Stimulated activated CD4-positive, alpha-beta T cell treated with anti-CD3 and anti-CD28 coated beads, TNF-alpha, amount 100 ng/mL, for 24 hours (primary cell): Measurements from ENCODE around the gene ELP6.
"Not testable (repeated sequence)": the region's sequence is repeated elsewhere in the genome, so short reads cannot be mapped to it uniquely, and the experiment has no call there.

Source experiments
- DNase-seq, 3 experiments: peaks; one replicate each; pipeline ENCODE4 v3.0.0-alpha.2; 2020; ENCODE audit warnings: low read depth in 3 of 3

ELP6 gene

GRCh38 chr3:47464588-47464987 lies 48.9 kb downstream of the ELP6 start:
- DNase-seq: no peak

DNA sequence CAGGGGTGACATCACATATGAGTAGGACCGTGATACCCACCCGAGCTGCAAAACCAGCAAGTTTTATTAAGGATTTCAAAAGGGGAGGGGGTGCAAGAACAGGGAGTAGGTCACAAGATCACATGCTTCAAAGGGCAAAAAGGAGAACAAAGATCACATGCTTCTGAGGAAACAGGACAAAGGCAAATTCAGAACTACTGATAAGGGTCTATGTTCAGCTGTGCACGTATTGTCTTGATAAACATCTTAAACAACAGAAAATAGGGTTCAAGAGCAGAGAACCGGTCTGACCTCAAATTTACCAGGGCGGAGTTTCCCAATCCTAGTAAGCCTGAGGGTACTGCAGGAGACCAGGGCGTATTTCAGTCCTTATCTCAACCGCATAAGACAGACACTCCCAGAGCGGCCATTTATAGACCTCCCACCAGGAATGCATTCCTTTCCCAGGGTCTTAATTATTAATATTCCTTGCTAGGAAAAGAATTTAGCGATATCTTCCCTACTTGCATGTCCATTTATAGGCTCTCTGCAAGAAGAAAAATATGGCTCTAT lies 53.9 kb downstream of the ELP6 start:
- not testable (repeated sequence) for DNase-seq

DNA sequence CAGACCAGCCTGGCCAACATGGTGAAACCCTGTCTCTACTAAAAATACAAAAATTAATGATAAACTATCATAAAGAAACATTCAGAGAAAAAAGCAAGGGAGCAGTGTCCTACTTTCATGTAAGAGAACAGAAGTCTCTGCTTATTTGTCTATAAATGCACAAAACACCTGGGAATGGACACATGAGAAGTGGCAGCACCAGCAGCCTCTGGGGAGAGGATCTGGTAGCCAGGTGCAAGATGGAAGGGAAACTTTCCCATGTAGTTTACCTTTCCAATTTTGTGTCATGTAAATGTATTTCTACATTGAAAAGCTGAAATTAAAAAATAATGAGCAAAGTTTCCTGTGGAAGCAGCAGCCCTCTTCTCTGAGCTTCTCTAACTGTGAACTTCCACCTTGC lies 56.5 kb downstream of the ELP6 start:
- DNase-seq: no peak

DNA sequence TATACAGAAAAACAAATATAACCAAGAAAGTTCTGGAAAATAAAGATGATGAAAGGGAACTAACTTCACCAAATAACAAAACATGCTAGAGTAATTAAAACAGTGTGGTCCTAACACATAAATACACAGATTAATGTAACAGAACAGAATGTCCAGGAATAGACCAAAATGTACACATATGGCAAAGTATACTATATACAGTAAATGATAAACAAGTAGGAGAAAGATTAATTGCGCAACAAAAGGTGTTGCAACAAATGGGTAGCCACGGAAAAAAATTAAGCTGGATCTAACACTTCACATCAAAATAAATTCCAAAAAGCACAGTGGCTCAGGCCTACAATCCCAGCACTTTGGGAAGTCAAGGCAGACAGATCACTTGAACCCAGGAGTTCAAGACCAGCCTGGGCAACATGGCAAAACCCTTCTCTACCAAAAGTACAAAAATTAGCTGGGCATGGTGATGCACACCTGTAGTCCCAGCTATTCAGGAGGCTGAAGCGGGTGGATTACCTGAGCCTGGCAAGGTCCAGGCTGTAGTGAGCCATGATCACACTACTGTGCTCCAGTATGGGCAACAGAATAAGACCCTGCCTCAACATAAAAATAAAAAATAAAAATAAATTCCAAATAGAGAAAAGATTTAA lies 57.6 kb downstream of the ELP6 start:
- no peak for DNase-seq

DNA sequence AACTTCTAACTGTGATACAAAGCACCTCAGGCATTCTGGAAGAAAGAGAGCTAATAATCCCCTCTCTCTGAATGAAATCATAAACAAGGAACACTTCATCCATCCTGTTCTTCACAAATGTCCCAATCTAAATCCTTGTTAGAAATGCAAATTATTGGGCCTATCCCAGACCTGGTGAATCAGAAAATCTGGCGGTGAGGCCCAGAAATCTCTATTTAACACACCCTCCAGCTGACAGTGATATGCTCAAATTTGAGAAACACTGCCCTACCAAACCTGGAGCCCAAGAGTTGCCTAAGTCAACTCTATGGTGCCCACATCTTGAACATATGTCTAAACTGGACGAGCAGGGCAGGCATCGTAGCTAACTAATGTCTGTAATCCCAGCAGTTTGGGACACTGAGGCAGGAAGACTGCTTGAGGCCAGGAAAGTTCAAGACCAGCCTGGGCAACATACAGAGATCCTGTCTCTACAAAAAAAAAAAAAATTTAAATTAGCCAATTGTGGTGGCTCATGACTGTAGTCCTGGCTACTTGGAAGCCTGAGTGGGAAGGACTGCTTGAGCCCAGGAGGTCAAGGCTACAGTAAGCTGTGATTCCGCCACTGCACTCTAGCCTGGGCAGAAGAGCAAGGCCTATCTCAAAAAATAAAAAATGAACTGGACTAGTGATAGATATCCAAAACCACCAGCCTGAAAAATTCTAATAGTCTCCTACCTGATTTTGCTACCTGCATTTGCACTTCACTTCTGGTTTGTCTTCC lies 60.9 kb downstream of the ELP6 start:
- DNase-seq: no peak
